ENCODE data around the gene NXN.

GRCh38 chr17:752620-753219 is 226.9 kb downstream of the NXN start:
- no peak for TF ChIP-seq CTCF (IDR thresholded peaks at IDR 0.05)
- no peak for TF ChIP-seq POLR2AphosphoS5 (IDR thresholded peaks at IDR 0.05)
- TF ChIP-seq POLR2A (IDR thresholded peaks at IDR 0.05): no peak
- no peak for TF ChIP-seq EP300 (IDR thresholded peaks at IDR 0.05)
